GM12892 (cell line): Measurements from ENCODE around the gene FKBP8.

Experiments
- DNase-seq: peaks from one replicate; pipeline ENCODE4 v3.0.0; 2011; ENCODE audit not compliant: insufficient read length
- FAIRE-seq: peaks from 2 replicates; lab custom pipeline; 2011; peaks lifted over from hg19 to GRCh38; lab: Jason Lieb, UNC
- POLR2A ChIP-seq: IDR thresholded peaks from 2 replicates; pipeline ENCODE4 v1.6.1; 2011; ENCODE audit warnings: low read depth, low read length, control low read depth
- POLR2AphosphoS5 ChIP-seq: IDR thresholded peaks from 2 replicates; pipeline ENCODE4 v1.6.1; 2011; ENCODE audit warnings: low read depth, low read length, control low read depth
- TAF1 ChIP-seq: IDR thresholded peaks from 2 replicates; pipeline ENCODE4 v1.6.1; 2011; ENCODE audit warnings: low read depth, mild to moderate bottlenecking, control low read depth, low read length, borderline replicate concordance

Gene FKBP8

DNA sequence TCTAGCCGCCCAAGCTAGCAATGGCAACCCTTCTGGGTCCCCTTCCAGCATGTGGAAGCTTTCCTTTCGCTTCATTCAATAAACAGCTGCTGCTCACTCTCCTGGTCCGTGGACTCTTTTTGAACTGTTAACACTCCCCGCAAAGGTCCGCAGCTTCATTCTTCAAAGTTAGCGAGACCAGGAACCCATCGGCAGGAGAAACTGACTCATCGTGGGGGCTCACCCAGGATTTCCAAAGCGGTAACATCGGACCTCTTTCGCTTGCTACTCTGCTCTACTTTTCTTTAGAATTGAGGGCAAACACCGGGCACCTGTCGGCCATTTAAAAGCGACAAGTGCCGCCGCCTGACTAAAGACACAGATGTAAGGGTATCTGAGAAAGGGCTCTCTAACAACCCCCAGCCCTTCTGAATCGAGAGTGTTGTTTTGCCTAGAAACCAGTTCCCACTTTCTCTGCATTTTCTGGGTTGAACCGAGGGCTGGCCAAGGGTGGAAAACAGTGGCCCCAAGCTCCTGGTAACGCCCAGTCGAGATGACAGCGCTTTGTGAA lies 34.1 kb upstream of the FKBP8 start:
- TF ChIP-seq POLR2AphosphoS5 (peak; percentile 24; the same call in 1 of the 2 replicates), POLR2A (peak; percentile 58), TAF1 (no peak)
- no peak for DNase-seq
- no peak for FAIRE-seq

DNA sequence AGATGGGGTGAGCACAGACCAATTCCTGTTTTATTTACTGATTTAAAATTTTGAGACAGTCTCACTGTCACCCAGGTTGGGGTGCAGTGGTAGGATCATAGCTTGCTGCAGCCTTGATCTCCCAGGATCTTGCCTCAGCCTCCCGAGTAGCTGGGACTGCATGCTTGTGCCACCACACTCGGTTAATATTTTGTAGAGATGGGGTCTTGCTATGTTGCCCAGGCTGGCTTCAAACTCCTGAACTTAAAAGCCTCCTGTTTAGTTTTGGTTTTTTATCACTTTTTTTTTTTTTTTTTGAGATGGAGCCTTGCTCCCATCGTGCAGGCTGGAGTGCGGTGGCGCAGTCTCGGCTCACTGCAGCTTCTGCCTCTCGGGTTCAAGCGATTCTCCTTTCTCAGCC lies 33.0 kb upstream of the FKBP8 start:
- FAIRE-seq (no peak), DNase-seq (no peak)
- TF ChIP-seq POLR2AphosphoS5 (no peak), TAF1 (no peak), POLR2A (no peak)

DNA sequence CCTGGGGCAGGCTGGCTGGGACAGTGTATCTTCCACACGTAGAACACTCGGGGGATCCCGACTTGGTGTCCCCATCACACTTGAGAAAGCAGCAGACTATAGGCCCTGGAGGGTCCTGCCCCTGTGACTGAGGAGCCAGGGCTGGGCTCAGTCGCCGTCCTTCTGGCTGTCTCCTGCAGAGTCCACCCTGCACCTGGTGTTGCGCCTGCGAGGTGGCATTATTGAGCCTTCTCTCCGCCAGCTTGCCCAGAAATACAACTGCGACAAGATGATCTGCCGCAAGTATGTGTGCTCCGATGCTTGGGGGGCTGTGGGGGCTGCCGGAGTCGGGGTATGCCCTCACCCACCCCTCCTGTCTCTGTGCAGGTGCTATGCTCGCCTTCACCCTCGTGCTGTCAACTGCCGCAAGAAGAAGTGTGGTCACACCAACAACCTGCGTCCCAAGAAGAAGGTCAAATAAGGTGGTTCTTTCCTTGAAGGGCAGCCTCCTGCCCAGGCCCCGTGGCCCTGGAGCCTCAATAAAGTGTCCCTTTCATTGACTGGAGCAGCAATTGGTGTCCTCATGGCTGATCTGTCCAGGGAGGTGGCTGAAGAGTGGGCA lies 31.4 kb upstream of the FKBP8 start:
- no peak for DNase-seq
- no peak for FAIRE-seq
- TF ChIP-seq POLR2AphosphoS5 (no peak), TAF1 (no peak), POLR2A (no peak)

DNA sequence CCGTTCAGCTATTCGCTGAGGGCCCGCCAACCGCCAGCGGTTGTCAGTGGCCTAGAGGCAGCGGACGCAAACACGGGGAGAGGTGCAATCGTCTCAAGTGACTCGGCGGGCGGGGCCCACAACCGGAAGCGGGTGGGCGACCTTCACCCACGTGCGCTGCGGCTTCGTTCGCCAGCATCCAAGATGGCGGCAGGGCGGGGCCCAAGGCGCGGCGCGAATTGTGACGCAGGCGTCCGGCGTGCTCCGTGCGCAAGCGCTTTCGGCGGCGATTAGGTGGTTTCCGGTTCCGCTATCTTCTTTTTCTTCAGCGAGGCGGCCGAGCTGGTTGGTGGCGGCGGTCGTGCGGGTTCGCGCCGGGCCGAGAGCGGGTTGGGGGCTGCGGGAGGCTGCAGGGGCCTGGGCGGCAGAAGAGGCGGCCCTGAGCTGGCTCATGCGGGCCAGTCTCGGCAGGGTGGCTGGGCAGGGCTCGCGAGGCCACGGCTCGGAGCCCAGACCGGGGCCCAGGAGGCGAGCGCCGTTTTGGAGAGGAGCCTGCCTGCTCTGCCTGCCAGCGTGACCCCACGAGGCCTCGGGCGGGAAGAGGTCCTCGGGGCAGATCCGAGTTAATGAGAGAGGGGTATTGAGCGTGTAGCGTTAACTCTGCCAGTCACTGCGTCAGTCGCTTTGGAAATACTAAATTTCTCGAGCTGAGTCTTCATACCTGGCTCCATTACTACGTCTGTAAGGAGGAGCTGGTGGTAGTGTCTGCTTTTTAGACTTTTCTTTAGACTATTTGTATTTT lies 28.4 kb upstream of the FKBP8 start, which contains the start of gene UBA52:
TSS of gene UBA52 (plus strand) at position 294 of the 781 bp plus-strand sequence. CDS start 1,444 bp downstream, outside the sequence.
- FAIRE-seq (peak; percentile 99), DNase-seq (peak; percentile 93)
- TF ChIP-seq TAF1 (peak; percentile 96; the same call in 1 of the 2 replicates), POLR2AphosphoS5 (peak; percentile 91), POLR2A (peak; percentile 97)

DNA sequence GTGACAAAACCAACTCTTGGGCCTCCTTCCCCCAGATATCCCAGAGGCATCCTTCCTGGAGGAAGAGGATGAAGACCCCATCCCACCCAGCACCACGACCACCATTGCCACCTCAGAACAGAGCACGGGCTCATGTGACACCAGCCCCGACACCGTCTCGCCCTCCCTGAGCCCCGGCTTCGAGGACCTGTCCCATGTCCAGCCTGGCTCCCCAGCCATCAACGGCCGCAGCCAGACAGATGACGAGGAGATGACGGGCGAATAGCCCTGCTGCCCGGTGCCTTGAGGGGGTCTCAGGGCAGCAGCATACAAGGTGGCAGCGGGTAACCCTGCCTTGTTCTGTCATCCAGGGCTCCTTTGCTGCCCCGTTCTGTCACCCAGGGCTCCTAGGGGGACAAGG lies 25.0 kb upstream of the FKBP8 start:
- TF ChIP-seq POLR2A (no peak), TAF1 (no peak), POLR2AphosphoS5 (no peak)
- FAIRE-seq (no peak), DNase-seq (no peak)

DNA sequence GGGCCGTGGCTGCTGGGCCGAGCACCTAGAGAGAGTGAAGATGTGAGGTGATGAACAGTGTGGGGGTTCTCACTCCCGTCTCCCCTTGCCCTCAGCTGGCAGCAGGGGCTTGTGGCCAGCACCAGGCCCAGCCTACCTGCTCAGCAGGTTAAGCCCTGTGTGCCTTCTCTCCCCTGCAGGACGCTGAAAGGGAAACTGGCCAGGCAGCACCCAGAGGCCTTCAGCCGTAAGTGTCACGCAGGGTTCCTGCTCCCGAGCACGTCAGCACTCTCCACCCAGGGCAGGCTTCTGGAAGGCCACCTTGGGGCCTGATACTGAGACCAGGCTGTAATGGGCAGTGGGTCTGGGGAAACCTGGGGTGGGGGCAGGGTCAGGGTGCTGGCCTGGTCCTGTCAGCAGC lies 23.6 kb upstream of the FKBP8 start:
- no peak for FAIRE-seq
- no peak for TF ChIP-seq POLR2A
- no peak for TF ChIP-seq TAF1
- no peak for TF ChIP-seq POLR2AphosphoS5
- DNase-seq: no peak

DNA sequence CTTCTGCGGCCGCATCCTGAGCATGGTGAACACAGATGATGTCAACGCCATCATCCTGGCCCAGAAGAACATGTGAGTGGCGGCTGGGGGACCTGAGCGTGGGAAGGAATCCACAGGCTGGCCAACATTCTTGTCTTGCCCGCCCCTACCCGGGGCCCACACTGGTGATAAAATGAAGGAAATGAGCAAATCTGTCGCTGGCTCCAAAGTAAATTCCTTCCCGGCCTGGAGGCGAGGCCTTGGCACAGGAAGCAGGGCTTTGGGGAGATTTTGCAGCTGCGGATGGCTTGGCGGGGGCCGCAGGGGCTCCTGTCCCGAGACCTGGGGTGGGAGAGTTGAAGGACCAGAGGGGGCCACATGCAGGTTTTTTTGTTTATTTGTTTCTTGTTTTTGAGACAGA lies 18.7 kb upstream of the FKBP8 start:
- DNase-seq (no peak), FAIRE-seq (no peak)
- TF ChIP-seq TAF1: no peak
- no peak for TF ChIP-seq POLR2A
- no peak for TF ChIP-seq POLR2AphosphoS5

DNA sequence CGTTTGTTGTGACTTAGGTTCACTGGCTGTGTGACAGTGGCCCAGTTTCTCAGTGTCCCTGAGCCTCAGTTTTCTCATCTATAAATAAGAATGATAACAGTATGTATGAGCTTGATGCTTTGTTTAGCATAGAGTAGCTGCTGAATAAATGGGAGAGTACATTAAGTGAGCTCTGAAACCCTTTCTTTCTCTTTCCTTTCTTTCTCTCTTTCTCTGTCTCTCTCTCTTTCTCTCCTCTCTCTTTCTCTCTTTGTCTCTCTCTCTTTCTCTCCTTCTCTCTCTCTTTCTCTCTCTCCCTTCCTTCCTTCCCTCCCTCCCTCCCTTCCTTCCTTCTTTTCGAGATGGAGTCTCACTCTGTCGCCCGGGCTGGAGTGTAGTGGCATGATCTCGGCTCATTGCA lies 16.3 kb upstream of the FKBP8 start:
- TF ChIP-seq TAF1 (no peak), POLR2A (no peak), POLR2AphosphoS5 (no peak)
- no peak for FAIRE-seq
- no peak for DNase-seq

DNA sequence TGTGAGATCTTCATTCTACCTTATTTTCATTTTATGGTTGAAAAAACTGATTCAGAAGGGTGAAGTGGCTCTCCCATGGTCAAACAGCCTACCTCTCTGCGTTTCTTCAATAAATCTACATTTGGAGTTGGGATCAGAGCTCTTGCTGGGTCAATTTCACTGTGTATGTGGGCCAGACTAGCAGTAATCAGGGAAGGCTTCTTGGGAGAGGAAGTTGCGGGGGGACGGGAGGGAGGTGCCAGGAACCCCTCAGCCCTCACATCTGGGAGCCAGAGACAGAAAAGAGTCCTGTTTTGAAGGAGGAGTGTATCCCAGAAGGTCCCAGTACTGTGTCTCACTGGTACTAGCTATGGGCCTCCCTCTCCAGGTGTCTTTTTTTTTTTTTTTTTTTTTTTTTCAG lies 15.2 kb upstream of the FKBP8 start:
- FAIRE-seq: no peak
- DNase-seq: no peak
- TF ChIP-seq POLR2AphosphoS5 (0 out of 2 replicates have a peak, but pooled peaks have one; percentile 35), POLR2A (no peak)

DNA sequence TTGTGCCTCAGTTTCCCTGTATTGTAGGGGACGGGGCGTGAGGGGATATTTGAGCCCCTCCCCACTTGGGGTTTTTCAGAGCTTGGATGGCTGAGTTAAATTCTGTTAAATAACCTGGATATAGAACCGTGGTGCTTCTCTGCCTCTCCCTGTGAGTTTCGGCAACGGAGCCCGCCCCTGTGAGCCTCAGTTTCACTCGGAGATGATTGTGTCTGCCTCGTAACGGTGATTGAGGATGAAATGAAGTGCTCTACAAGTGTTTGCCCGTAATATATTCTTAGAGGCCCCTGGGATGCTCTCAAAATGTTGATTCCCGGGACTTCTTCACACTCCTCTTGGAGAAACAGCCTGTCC lies 14.8 kb upstream of the FKBP8 start:
- peak; percentile 24 for FAIRE-seq
- no peak for TF ChIP-seq POLR2A
- no peak for TF ChIP-seq POLR2AphosphoS5
- TF ChIP-seq TAF1: no peak
- no peak for DNase-seq

DNA sequence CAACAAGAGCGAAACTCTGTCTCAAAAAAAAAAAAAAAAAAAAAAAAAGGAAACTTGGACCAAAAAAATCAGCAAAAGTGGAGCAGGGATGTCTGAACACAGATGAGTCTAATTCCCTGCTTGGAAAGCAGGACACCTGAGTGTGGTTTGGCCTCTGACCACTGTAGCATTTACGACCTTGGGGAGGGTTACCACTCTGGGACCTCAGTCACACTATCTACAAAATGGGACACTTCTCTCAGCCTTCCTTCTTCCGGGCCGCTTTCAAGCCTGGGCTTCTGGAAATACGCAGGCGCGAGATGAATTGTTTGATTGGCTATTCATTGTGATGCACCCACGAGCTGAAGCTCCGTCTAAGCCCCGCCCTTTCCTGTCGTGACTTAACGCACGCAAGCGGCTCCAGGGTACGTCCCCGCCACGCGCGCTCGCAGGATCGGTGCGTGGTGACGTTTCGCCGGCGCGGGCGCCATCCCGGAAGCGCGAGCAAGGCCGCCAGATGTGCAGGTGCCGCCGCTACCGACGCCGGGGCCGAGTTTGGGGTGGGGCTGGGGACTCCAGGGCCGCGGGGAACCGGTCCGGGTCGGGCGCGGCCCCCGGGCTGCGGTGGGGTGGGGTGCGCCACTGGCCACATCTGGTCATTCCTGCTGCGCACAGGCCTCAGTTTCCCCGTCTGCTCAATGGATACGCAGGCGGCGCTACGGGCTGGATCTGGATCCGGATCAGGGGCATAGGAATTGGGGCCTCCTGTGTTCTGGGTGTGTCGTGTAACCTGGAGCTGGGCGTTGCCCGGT lies 14.2 kb upstream of the FKBP8 start, which contains the start of gene KXD1:
TSS of gene KXD1 (plus strand) at position 460 of the 791 bp plus-strand sequence. CDS start 4,187 bp downstream, outside the sequence.
- DNase-seq (peak; percentile 96), FAIRE-seq (peak; percentile 100)

More for the DNA sequence above, 14.2 kb upstream of the FKBP8 start, which contains the start of gene KXD1:
- TF ChIP-seq TAF1: 0 out of 2 replicates have a peak, but pooled peaks have one; percentile 2
- TF ChIP-seq POLR2A: peak; percentile 85
- peak; percentile 89 for TF ChIP-seq POLR2AphosphoS5
